Measurements from ENCODE around the gene ATP6V0D1.

Gene ATP6V0D1

DNA sequence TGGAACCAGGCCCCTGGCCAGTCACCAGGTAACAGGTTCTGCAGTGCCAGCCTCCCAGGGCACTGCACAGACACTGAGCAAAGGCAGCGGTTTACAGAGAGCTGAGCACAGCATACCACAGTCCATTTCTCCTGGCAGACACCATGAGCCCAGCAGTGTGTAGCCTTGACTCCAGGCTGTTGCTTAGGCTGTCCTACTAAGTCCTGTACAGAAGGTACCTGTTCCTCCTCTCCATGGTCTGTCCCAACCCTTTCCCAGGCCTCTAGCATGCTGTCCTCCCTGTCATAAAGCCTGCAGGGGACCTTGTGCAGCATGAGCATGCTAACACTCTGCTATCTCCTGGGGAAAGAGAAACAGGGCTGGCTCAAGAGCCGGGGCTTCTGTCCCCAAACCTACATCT, 20.0 kb downstream of the ATP6V0D1 start:
- DNase-seq, result no peak

GRCh38 chr16:67460168-67460567, 20.8 kb downstream of the ATP6V0D1 start:
- DNase-seq, result no peak

DNA sequence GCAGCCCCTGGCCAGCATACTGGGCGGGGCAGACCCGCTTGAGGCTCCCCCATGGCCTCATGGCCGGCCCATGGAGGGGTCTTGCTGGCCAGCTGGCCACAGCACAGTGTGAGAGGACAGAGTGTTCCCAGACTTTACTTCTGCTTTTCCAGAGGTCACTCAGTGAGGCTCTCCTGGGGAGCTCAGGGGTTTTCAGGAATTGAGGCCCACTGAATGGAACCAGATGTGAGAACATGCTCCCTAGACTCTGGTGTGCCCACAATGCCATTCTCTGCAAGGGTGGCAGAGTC, 21.2 kb downstream of the ATP6V0D1 start:
- no peak for DNase-seq

DNA sequence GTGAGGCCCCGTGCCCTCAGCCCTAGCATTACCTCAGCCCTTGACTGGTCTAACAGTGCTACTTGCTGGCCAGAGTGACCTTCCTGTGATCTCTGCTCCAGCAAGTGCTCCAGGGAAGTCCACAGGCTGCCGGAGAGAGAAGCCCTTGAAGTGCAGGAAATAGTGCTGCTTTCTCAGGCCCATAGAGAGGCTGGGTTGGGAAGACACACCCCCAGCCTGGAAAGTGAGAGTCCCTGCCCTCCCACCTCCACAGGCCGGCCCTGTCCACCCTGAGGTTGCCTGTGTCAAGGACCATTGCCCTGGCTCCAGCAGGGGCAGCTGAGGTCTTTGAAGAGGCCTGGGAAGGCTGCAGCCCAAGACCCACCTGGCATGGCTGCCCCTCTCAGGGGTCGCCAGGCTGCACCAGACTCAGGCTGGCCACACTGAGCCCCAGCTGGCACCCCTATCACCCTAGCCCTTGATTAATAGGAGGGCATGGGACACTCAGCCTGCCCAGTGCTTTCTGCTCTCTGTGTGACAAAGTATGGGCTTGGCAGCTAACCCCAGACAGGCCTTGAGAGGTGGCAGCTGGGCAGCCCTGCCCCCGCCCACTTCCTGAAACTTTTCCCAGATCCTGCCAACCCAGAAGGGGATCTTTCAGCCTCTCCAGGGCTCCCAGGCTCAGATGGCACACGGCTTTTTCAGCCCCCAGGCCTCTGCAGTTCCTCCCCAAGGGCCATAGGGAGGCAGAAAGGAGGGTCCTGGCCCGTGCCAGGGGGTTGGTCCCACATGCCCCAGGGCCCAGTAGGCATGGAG, 21.7 kb downstream of the ATP6V0D1 start:
- no peak for DNase-seq

- DNase-seq, result no peak
Measured at GRCh38 chr16:67458121-67458641, 22.8 kb downstream of the ATP6V0D1 start.

DNA sequence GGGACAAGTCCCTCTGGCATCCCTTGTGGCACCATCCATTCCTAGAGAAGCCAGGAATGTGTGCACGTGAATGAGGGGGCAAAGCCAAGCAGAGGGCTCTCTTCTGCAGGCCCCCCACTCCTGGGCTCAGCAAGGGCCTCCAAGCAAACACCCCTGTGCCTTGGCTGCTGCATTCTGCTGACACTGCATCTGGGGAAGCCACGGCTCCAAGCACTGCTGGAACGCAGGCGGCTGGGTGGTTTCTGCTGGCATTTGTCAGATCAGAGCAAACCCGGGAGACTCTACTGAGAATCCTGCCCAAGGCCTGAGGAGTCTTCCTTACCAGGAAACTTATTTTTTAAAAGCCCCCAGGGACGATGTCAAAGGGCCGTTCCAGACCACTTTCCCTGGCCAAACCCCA, 23.3 kb downstream of the ATP6V0D1 start:
- DNase-seq, result no peak

- peak; percentile 32 for DNase-seq
Measured at GRCh38 chr16:67456391-67457081, 24.4 kb downstream of the ATP6V0D1 start.

DNA sequence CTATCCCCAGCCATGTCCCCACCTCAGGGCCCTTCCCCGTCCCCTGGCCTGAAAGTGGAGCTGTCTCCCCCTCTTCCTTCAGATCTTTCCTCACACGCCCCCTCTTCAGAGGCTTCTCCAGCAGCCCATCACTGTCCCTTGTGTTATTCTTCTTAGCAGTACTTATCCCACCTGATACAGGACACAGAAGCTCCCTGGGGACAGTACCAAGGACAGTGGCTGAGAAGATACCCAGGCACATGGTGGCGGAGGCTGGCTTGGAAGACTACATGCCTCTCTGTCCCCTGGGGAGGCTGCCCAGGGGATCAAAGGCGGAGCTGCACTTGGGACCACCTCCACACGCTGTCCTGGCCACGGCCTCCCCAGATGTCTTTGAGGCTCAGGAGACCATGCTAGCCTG, 26.1 kb downstream of the ATP6V0D1 start:
- no peak for DNase-seq

- no peak for DNase-seq
Measured at GRCh38 chr16:67454104-67454503, 26.9 kb downstream of the ATP6V0D1 start.

DNA sequence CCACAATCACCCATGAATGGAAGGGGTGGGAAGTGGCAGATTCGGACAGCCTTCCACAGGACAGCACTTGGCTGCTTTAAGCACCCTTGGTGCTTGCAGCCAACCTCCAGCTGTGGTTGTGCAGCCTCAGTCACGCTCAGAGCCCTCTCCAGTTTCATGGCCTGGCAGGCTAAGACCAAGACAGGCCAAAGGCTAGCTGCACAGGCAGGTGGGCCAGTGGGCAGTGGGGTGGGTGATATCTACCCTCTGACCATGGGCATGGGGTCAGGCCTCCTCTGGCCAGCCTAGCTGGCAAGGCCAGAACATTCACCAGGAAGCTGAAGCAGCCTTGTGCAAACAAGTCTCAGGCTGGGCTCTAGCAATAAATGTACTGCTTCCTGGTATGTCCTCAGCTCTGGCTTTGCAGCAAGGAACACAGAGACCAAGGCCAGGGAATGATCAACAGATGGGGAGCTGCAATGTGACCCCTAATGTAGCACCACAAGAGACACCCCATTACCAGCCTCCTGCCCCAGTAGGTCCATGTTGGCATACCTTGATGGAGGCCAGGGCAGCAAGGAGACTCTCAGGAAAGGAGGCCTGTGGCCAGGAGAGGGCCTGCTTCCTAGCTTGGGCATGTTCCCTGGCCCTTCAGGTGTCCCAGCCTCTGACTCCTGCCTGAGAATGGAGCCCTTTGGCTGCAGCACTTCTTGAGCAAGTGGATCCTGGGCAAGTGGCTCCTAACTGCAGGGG, 29.1 kb downstream of the ATP6V0D1 start:
- no peak for DNase-seq

GRCh38 chr16:67451061-67451703, 29.8 kb downstream of the ATP6V0D1 start:
- no peak for DNase-seq

DNA sequence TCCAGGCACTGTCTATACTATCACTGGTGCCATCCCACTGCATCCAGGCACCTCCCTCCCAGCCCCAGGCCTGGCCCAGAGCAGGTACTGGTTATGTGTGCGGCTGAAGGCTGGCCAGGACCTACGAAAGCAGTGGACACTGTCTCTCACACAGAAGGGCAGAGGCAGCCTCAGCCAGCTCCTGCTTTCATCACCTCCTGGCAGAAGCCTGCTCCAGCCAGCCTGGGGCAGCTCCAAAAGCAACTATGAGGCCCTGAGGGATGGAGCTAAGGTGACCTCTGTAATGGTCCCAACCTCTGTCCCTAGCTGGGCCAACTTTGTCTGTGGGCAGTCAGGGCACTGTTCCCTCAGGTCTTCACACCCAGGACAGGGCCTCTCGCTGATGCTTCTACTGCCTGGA, 31.2 kb downstream of the ATP6V0D1 start:
- DNase-seq, result no peak

DNA sequence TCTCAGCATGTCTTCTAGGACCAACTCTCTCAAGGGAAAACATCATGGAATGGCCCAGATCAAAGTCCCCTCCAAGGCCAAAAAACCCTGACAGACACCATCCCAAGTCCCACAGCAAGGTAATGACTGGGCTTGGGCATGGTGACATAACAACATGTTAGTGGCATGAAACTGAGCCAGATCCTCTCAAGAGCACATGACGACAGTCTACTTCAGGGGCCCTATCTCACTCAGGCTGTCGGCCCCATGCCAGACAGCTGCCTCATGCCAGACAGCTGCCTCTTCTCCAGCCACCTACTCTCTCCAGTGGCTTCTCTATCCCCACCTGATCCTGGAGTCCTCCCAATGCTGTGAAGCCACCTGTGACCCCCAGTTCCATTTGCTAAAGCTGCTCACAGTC, 31.6 kb downstream of the ATP6V0D1 start:
- no peak for DNase-seq

GRCh38 chr16:67448580-67448979, 32.4 kb downstream of the ATP6V0D1 start:
- DNase-seq, result no peak

- DNase-seq, result peak; percentile 79
Measured at GRCh38 chr16:67447508-67448076, 33.4 kb downstream of the ATP6V0D1 start.

DNA sequence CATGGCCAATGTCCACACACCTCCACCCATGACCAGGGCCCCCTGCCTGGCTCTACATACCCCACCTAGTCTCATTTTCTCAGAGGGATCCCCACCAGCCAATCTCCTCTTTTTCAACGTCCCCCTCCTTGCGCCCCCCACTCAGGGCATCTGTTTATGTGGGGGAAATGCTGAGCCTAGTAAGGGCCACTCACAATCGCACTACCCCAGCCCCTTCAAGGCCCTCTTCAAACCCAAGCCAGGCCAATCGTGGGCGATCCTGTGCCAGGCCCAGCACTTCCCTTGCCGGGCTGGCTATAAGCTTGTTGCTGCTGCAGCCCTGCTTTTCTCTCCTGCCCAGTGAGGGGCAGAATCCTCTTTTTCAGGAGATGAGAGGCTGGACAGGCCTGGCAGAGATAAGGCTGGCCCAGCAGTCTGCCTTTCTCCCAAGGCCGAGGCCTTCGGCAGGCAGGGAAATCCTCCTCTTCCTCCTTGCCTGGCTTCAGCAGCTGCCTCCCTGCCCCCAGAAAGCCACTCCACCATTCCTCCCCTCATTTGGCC, 33.9 kb downstream of the ATP6V0D1 start:
- DNase-seq, result no peak

DNA sequence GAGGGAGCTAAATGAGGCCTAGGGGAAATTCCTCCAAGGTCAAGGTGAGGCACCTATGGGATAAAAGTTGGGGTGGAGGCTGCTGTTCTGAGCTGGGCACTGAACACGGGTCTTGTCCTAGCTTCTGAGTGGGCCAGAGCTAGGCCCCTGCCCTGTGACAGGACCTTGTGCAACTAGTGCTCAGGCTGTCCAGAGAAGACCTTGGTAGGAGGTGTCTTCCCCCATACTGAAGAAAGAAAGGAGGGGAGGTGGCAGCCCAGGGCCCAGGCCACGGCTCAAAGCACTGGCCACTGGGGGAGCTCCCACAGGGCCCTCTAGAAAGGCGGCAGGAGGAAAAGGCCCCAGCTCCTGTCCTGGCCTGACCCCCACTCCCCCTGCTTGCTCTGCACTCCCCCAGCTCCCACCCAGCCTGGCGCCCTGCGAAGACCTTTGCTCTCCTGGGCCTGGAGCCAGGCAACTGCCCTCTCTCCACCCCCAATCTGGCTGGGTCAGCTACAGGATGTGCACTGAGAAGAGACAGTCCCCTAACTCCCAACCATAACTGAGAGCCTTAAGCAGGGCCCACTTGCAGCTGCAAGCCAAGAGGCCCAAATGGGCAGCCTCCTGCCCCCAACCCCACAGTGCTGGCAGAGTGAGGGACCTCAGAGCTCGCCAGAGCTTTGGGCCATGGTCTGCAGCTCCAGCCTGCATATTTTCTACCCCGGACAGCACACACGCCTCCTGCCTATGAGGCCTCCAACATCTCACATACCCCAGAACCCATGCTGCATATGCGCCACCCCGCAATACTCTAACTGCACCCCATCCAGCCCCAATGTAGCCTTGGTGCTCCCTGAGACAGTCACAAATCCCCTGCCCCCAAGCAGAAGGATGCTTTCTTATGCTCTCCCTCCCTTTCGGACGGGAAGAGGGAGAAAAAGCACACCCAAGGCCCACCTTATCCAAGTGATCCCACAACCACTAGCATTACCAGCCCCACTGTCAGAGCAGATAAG, 34.7 kb downstream of the ATP6V0D1 start:
- no peak for DNase-seq

DNA sequence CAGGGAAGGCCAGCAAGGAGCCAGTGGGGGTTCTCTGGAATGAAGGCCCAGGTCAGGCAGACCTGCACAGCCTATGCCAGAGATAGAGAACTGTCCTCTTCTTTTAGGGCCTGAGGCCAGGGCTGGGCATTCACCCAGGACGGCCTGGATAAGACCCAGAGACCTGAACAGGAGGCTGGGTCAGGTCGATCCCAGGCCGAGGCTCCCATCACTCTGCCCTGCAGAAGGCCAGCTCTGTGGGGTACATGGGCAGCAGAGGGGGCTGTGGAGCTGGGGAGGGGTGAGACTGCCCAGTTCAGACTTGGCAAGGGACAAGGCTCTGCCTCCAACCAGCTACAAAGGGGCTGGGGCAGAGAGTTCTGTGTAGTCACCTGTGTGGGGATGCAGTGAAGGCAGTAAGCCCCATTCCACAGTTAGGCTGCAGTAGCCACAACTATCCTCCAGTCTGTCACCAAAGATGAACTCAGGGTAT, 35.5 kb downstream of the ATP6V0D1 start:
- DNase-seq, result no peak

- no peak for DNase-seq
Measured at GRCh38 chr16:67445126-67445426, 35.9 kb downstream of the ATP6V0D1 start.

GRCh38 chr16:67444259-67445125, 36.5 kb downstream of the ATP6V0D1 start:
- no peak for DNase-seq

Data from suppressor macrophage treated with lipopolysaccharide for 4 hours (primary cell).